HL-60/S4 (cell line): ENCODE results near the gene FDCSP.
"Not testable (repeated sequence)": the region's sequence is repeated elsewhere in the genome, so short reads cannot be mapped to it uniquely, and the experiment has no call there.

Experiments used
- in situ Hi-C: fragments of 300-500 bp; cut with MboI; formaldehyde crosslinking; loops from 2 replicates; pipeline ENCODE4 v1.14.3; 2022; ENCODE audit warnings: low sequenced_read_pairs

FDCSP gene

DNA sequence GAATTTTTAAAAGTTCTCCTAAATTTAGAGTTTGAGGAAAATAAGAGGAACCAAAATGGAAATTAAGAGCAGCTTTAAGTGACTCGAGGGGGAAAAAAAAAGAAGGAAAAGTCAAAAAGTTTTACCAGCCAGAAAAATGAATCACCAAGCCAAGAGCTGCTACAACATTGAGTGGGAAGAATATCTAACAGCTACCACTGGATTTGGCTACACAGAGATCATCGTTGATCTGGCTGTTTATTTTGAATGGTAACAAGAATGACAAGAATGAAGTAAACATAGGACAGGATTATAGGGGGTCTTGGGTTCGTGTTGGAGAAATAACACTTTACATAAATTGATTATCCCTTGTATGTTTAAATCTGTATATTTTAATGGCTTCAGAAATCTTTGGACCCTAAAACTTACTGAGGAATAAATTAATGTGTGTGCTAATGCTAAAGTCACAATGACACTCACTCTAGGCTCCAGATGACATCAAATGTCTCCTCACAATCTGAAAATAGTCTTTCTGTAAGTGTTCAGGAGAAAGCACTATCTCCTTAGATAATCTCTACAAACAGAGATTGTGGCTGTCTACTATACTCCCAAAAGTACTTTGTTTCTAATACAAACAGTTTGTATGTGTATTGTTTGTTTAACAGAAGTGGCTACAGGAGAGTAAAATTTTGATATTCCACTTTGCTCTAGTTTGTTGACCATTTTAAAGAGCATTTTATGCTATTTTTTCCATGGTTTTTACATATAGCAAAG is 13.4 kb downstream of the FDCSP start:
- in situ Hi-C loops = no loop called here

DNA sequence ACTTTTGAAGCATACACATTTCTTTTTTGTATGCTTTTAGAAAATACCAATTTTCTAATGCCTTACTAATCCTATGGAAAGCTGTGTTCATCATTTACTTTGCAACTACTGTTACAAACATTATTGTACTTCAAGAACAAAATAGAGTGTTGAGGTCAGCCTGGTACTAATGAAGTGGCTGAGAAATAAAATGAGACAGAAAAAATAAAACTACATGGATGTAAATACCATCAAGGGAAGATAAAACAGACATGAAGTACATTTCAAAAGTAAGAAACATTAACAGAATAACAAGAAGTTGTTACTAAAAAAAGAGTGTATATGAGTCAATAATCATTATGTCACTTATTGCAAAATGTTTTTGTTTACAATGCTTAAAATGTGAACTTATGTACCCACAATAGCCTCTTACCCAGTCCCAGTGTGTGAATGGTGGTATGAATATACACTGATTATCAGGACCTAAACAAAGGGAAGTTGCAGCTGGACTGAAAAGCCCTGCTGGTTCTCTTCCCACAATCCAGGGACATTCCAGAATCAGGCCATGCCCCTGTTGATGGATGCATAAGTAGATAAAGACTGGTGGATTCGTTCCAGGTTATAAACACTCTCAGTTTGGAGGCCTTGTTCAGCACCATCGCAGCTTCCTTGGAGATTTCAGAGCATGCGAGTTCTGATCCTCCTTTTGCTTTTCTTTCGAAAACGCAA is 14.1 kb downstream of the FDCSP start:
- in situ Hi-C loops = no loop called here

DNA sequence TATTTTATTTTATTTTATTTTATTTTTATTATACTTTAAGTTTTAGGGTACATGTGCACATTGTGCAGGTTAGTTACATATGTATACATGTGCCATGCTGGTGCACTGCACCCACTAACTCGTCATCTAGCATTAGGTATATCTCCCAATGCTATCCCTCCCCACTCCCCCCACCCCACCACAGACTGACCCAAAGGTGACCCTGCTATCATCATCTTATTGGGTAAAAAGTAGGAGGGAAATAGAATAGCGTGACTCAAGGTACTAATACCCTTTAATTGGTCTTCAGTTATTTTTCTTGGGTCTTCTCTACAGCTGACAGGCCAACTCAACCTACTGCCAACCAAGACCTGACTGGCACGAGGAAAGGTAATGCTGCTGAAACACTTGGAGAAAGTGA is 16.4 kb downstream of the FDCSP start, which contains the start of gene CSN3:
TSS of gene CSN3 (plus strand) at position 301 of the 400 bp plus-strand sequence. CDS start 2,223 bp downstream, outside the sequence.
- in situ Hi-C loops = not testable (repeated sequence)

DNA sequence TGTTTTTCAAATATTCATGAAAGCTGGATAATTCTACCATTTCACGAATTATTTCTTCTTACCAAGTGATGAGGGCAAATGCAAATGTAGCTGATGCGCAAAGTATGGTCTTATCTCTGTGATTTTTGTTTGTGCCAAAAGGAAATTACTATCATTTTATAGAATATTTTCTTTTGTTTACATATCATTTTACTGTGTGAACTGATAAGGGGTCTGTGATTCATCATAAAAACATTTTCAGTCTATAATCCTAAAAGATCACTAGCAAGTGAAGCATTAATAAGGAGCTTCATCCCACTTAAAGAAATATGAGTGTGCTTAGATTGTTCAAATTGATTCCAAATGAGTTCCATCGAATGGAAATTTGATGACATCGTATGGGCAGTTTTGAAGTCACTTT is 17.2 kb downstream of the FDCSP start:
- in situ Hi-C loops = no loop called here

DNA sequence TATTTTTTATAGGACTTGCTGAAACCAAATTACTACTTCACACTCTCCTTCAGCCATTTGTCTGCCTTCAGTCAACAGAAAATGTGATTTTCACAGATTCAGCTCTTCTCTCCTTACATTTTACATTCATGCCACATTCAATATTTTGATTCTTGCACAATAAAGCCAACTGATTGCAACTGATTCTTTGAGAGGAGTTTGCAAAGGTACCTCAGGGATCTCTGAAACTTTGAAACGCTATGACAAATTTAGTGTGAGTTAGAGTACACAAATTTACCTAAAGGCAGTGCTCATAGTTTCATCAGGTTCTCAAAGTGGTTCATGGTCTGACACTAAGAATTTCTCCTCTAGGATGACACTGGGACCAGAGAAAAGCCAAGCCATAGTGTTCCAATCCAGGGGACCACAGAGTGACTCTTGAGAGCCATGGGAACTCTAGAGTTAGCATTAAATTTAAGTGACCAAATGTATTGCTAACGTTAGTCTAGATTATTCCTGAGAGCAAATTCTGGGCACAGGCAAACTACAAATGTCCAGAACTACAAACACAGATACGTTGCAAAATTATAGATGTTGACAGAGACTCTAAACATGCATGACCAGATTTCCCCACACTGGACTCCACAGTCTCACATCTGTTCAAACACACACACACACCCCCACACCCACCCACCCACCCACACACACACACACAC is 25.5 kb downstream of the FDCSP start:
- in situ Hi-C loops = no loop called here

DNA sequence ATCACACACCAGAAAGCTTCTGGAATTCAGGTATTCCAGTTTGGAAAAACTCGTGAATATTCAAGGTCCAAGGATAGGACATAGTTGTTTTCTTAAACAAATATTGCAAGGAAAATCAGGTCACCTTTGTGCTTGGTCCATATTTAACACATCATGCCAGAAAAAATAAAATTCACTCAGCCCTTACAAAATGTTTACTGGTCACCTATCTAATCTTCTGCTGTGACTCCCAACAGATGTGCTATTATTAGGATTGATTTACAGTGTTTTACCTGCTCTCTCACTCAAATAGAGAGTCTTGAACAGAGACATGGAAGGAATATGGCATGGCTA is 26.0 kb downstream of the FDCSP start:
- in situ Hi-C loops = no loop called here

DNA sequence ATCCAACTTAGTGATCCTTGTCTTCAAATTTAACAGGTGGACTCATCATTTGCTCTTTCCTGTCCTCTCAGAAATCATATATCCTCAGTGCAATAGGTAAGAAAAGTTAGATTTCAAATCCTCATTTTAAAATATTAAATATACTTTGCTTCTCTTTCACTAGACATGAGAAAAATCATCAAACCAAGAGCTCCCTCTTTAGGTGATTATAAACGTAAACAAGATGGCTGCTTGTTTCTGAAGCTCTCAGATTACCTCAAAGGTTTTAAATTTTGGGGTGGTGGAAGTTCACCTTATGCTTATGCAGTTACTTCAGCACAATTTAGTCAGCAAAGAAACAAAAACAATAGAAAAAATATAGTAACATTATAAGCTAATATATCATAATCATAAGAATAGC is 43.8 kb downstream of the FDCSP start:
- in situ Hi-C loops = no loop called here

DNA sequence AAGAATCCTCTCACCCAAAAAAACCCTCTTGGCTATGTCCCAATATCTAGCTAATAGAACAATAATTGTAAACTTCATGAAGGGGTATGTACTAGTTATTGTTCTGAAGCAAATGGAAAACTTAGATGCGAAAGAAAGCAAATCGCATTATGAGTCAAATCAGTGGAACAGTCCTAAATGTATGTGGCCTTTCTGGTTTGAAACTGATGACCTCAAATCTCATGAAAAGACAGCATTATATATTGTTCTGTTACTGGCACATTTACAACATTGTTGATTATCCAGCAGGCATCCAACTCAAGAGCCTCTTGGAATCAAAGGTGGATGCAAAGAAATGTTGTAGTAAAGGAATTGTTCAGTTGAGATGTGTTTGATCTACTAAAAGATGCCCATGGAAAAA is 51.2 kb downstream of the FDCSP start:
- in situ Hi-C loops = no loop called here

DNA sequence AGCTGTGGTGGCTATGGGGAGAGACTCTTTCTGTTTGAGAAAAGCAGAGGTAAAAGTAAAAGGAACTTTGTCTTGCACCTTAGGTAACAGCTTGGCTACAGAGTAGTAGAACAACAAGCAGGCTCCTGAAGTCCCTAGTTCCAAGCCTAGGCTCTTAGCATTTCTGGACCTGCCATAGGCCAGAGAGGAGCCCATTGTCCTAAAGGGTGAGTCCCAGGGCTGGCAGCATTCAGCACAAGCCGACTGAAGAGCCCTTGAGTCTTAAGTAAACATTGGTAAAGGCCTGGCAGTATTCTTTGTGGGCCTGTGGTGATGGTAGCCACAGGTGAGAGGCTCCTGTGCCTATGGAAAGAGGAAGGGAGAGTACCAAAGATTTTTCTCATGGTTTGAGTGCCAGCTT is 54.6 kb downstream of the FDCSP start:
- in situ Hi-C loops = no loop called here
